Vagina (tissue), 2 donors: Measurements from ENCODE around the gene NT5C3A.

Source experiments
- POLR2A ChIP-seq, 2 donors: fragments of 450-650 bp; IDR thresholded peaks; one replicate each; pipeline ENCODE4 v1.6.1; 2017; ENCODE audit warnings: antibody characterized with exemption in 2 of 2, mild to moderate bottlenecking in 2 of 2, moderate library complexity in 2 of 2
- TF ChIP-seq, protein P1 (sequence below), 3 experiments: fragments of 450-650 bp in 2 of 3; fragments of 200-600 bp in 1 of 3; sonication (generic) in 1 of 3; IDR thresholded peaks; one replicate each; pipeline ENCODE4 v1.5.1; 2017 to 2019; ENCODE audit warnings: antibody characterized with exemption in 3 of 3, mild to moderate bottlenecking in 2 of 3, moderate library complexity in 2 of 3

DNA sequence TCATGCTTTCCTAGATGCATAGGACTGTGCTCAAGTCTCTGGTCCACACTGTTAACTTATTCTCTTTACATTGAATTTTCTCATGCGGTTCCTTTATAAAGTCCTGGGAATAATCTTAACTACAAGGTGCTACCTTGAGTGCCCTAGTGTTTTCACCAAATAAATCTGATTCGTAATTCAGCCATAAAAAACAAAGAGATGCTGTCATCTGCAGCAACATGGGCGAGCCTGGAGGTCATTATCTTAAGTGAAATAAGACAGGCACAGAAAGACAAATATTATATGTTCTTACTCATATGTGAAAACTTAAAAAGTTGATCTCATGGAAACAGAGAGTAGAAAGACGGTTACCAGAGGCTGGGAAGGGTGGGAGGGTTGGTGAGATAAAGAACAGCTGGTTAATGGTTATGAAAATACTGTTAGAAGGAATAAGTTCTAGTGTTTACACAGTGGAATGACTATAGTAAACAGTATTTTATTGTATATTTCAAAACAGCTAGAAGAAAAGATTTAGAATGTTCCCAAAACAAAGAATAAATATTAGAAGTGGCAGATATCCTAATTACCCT lies 38.3 kb downstream of the NT5C3A start:
- TF ChIP-seq, protein P1, sequence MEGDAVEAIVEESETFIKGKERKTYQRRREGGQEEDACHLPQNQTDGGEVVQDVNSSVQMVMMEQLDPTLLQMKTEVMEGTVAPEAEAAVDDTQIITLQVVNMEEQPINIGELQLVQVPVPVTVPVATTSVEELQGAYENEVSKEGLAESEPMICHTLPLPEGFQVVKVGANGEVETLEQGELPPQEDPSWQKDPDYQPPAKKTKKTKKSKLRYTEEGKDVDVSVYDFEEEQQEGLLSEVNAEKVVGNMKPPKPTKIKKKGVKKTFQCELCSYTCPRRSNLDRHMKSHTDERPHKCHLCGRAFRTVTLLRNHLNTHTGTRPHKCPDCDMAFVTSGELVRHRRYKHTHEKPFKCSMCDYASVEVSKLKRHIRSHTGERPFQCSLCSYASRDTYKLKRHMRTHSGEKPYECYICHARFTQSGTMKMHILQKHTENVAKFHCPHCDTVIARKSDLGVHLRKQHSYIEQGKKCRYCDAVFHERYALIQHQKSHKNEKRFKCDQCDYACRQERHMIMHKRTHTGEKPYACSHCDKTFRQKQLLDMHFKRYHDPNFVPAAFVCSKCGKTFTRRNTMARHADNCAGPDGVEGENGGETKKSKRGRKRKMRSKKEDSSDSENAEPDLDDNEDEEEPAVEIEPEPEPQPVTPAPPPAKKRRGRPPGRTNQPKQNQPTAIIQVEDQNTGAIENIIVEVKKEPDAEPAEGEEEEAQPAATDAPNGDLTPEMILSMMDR (IDR thresholded peaks at IDR 0.05), result no peak
- TF ChIP-seq POLR2A (IDR thresholded peaks at IDR 0.05), result no peak
